Heart right ventricle (tissue), 16 donors: ENCODE measurements around the gene PDE6A. TPM values are rescaled to one million over a fixed set of nuclear protein-coding genes. Genes with fewer than 3 reads are reported as not detected.

Experiments used
- ATAC-seq, 8 donors: fragments of 200-7000 bp; cut with Tn5 transposase; one replicate each; pipeline ENCODE4 v1.9.1; 2020; ENCODE audit warnings: mild to moderate bottlenecking in 8 of 8, moderate library complexity in 8 of 8, moderate number of reproducible peaks in 1 of 8
- DNase-seq, 2 donors: peaks; one replicate each; pipeline ENCODE4 v3.0.0-alpha.2; 2020
- H3K27ac ChIP-seq, 10 donors: fragments of 200-600 bp; sonication (generic) in 2 of 10; one replicate each; pipeline versions ENCODE4 v1.5.0 to v1.8.0; 2020 to 2022; ENCODE audit warnings: mild to moderate bottlenecking in 3 of 10
- H3K27me3 ChIP-seq, 7 donors: fragments of 200-600 bp; one replicate each; pipeline ENCODE4 v1.8.0; 2021 to 2022; ENCODE audit warnings: mild to moderate bottlenecking in 2 of 7
- H3K36me3 ChIP-seq, 9 donors: fragments of 200-600 bp; sonication (generic) in 1 of 9; one replicate each; pipeline versions ENCODE4 v1.5.0 to v1.8.0; 2020 to 2022; ENCODE audit warnings: mild to moderate bottlenecking in 2 of 9
- H3K4me1 ChIP-seq, 9 donors: fragments of 200-600 bp; sonication (generic) in 1 of 9; one replicate each; pipeline versions ENCODE4 v1.5.0 to v1.8.0; 2020 to 2022; ENCODE audit warnings: mild to moderate bottlenecking in 4 of 9
- H3K4me3 ChIP-seq, 10 donors: fragments of 200-600 bp; sonication (generic) in 2 of 10; one replicate each; pipeline versions ENCODE4 v1.5.0 to v1.8.0; 2020 to 2022; ENCODE audit warnings: mild to moderate bottlenecking in 7 of 10, moderate library complexity in 2 of 10
- H3K9me3 ChIP-seq, 11 donors: fragments of 200-600 bp in 10 of 11; sonication (generic) in 2 of 11; one replicate each; pipeline versions ENCODE4 v1.5.0 to v1.8.0; 2013 to 2022; ENCODE audit warnings: mild to moderate bottlenecking in 2 of 11, control low read depth in 1 of 11, moderate library complexity in 1 of 11
- CTCF ChIP-seq, 9 donors: fragments of 200-600 bp; sonication (generic) in 2 of 9; IDR thresholded peaks; one replicate each; pipeline versions ENCODE4 v1.5.0 to v1.8.0; 2021 to 2022; ENCODE audit warnings: antibody characterized with exemption in 9 of 9, mild to moderate bottlenecking in 5 of 9, moderate library complexity in 1 of 9
- WGBS, 2 donors: extraction: QIAGEN DNeasy Blood & Tissue Kit; methylation state at CpG; one replicate each; pipeline ENCODE4 v1.1.7; 2013; ENCODE audit warnings: inconsistent platforms in 1 of 2; 5-methylcytosine and 5-hydroxymethylcytosine counted together
- intact Hi-C, 10 donors: fragments of 100-400 bp; cut with DNase I; formaldehyde crosslinking; loops; one replicate each; pipeline versions ENCODE4 v1.11.1 to v1.14.2; 2022
- long read RNA-seq, 3 donors: library from polyadenylated mRNA; unstranded; transcript quantifications; one replicate each; pipeline ENCODE4 v2.0.0, GENCODE V29; 2020 to 2021
- polyA plus RNA-seq, 2 donors: library from polyadenylated mRNA; stranded (reverse); fragments of 200-250 nt; gene quantifications; one replicate each; pipeline ENCODE4 v1.2.3, GENCODE V29; 2013
- total RNA-seq, 10 donors: library from RNA; stranded (reverse); fragmentation: NEBNext Ultra II Directional in 3 of 10; extraction: Animal tissue kit (Norgen Biotek cat#: 25700) in 3 of 10; gene quantifications; one replicate each; pipeline versions ENCODE4 v1.2.1 to v1.2.4, GENCODE V29; 2021 to 2023
- donor health status: Arrhythmogenic right ventricular cardiomyopathy.
- donor health status: ischemic (EF 13 %, LVEDD 7.1; RV severe dilation, severe dysfunction).
- donor health status: healthy with polysubstance abuse.
- donor health status: DM: no; HTN: yes; CAD: no.
- donor health status: DM: no; HTN: no; CAD: no.
- donor health status: ischemic (EF 25% LVEDD 6.9; RV normal size, moderate dysfunction).
- donor health status: ischemic (EF 25% LVEDD 5.7; RV mildly dilated, moderate dysfunction).
- donor health status: healthy.
- donor health status: DM: yes; HTN: yes; CAD: no.
- donor health status: Ischemic cardiomyopathy.
- donor health status: ischemic (EF 35%, LVEDD 5.7; RV mildly dilated, moderate dysfunction).
- donor health status: nonischemic (EF 11% LVEDD 7.7; RV severe dilation, severe dysfunction).
- donor health status: DM: yes; HTN: yes; CAD: no.
- donor health status: PGD.
- donor health status: ischemic (EF 29% LVEDD 5.4; RV normal size, mild dysfunction).
- donor health status: nonischemic (EF 23%, LVEDD 6.1; RV moderate dilation, normal function).

The PDE6A gene
- under 1 TPM in 6 of 10 donors, not detected in 4; 0.07 to 0.28 (median 0.17) TPM for total RNA-seq
- polyA plus RNA-seq, result under 1 TPM in 1 of 2 donors, not detected in 1; 0.06 TPM
- long read RNA-seq, donor 1, result 0 reads
- long read RNA-seq, donor 2, result 0 reads
- long read RNA-seq, donor 3, result 0 reads

- Histone ChIP-seq H3K27ac (no peak within 1 kb of the TSS), H3K4me3 (no peak within 1 kb of the TSS), H3K9me3 (no peaks in the 10 kb centered on the region), H3K36me3 (no peaks in the 10 kb centered on the region), H3K27me3 (peaks cover 0 to 3% (median 0%) of the 10 kb centered on the region in 7 donors), H3K4me1 (peaks cover 0 to 6% (median 4%) of the 10 kb centered on the region in 9 donors)
- DNase-seq (no peak), ATAC-seq (no peak)
- no peak for TF ChIP-seq CTCF (IDR thresholded peaks at IDR 0.05)
- intact Hi-C loops, result no loop called here
- 96 to 98% methylated on average over 2 of the region's 2 CpGs for WGBS, 2 donors
Measured at GRCh38 chr5:149944666-149945065, at the start of gene PDE6A. PDE6A (minus strand) TSS chr5:149944793; CDS start chr5:149944673, 120 bp downstream.

- Histone ChIP-seq H3K4me3 (no peak overlapping the region), H3K9me3 (no peaks in the 10 kb centered on the region), H3K27ac (no peak overlapping the region), H3K36me3 (peaks cover 0 to 28% (median 6%) of the 10 kb centered on the region in 9 donors), H3K27me3 (no peaks in the 10 kb centered on the region), H3K4me1 (peaks cover 0 to 13% (median 0%) of the 10 kb centered on the region in 9 donors)
- no peak for TF ChIP-seq CTCF (IDR thresholded peaks at IDR 0.05)
- intact Hi-C loops, result loop anchor here in 7 of 10 donors (5.0 to 10.0 kb wide), 6 partner anchors 141 to 361 kb away; no protein-coding TSS in a partner anchor
- no peak for DNase-seq
- ATAC-seq, result no peak
- WGBS, 2 donors, result 95 to 98% methylated on average over 3 of the region's 3 CpGs
Measured at GRCh38 chr5:149993471-149993870, 48.9 kb upstream of the PDE6A start.

GRCh38 chr5:149990518-149991376 is 46.2 kb upstream of the PDE6A start:
- ATAC-seq (peak; percentile 58 to 89 (median 77)), DNase-seq (peak; percentile 42 to 74)
- no peaks in the 10 kb centered on the region for H3K27me3 ChIP-seq
- H3K36me3 ChIP-seq, result peaks cover 0 to 20% (median 4%) of the 10 kb centered on the region in 9 donors
- H3K9me3 ChIP-seq, result no peaks in the 10 kb centered on the region
- intact Hi-C loops, result loop anchor here (1.0 to 10.0 kb wide), 12 partner anchors 138 to 358 kb away; no protein-coding TSS in a partner anchor
- no peak overlapping the region for H3K4me3 ChIP-seq
- WGBS, 2 donors, result 68% methylated on average over 4 of the region's 4 CpGs
- H3K27ac ChIP-seq, result no peak overlapping the region
- TF ChIP-seq CTCF (IDR thresholded peaks at IDR 0.05), result peak; percentile 79 to 94 (median 91)
- H3K4me1 ChIP-seq, result peaks cover 0 to 12% (median 0%) of the 10 kb centered on the region in 9 donors

- Histone ChIP-seq H3K9me3 (no peaks in the 10 kb centered on the region), H3K36me3 (peaks cover 0 to 11% (median 0%) of the 10 kb centered on the region in 9 donors), H3K27ac (no peak overlapping the region), H3K27me3 (no peaks in the 10 kb centered on the region), H3K4me1 (peaks cover 0 to 5% (median 0%) of the 10 kb centered on the region in 9 donors), H3K4me3 (no peak overlapping the region)
- intact Hi-C loops, result loop anchor here in 5 of 10 donors (5.0 to 10.0 kb wide), 3 partner anchors 136 to 351 kb away; no protein-coding TSS in a partner anchor
- WGBS, 2 donors, result 93% methylated on average over 5 of the region's 5 CpGs
- ATAC-seq, result no peak
- no peak for DNase-seq
- TF ChIP-seq CTCF (IDR thresholded peaks at IDR 0.05), result no peak
Measured at GRCh38 chr5:149988126-149988525, 43.5 kb upstream of the PDE6A start.
